Neural cell (in vitro differentiated cells): ENCODE data around the gene DBH. TPM values are rescaled to one million over a fixed set of nuclear protein-coding genes. Genes with fewer than 3 reads are reported as not detected.

Source experiments
- H2AFZ ChIP-seq: fragments of 200-600, 300-800 bp; sonication (generic), shearing (Covaris generic); 2 replicates; pipeline ENCODE4 v1.6.0; 2014; ENCODE audit warnings: low read depth, mild to moderate bottlenecking, antibody characterized with exemption, low read length, moderate library complexity
- H3F3A ChIP-seq: fragments of 200-600 bp; shearing (Covaris generic); 2 replicates; pipeline ENCODE4 v1.6.1; 2016; ENCODE audit warnings: mild to moderate bottlenecking, moderate library complexity, mixed read lengths, antibody characterized with exemption, low read length; ENCODE audit not compliant: insufficient read depth, poor library complexity, severe bottlenecking
- H3K27ac ChIP-seq: fragments of 200-600, 300-800 bp; sonication (generic), shearing (Covaris generic); 2 replicates; pipeline ENCODE4 v1.5.1; 2014; ENCODE audit warnings: mild to moderate bottlenecking, low read length, moderate library complexity
- H3K27me3 ChIP-seq: fragments of 300-800, 200-600 bp; sonication (generic), shearing (Covaris generic); 2 replicates; pipeline ENCODE4 v1.6.0; 2014; ENCODE audit warnings: mild to moderate bottlenecking, low read depth, low read length, moderate library complexity; ENCODE audit not compliant: insufficient read depth
- H3K36me3 ChIP-seq: fragments of 300-800, 200-600 bp; sonication (generic), shearing (Covaris generic); 2 replicates; pipeline ENCODE4 v1.5.1; 2014; ENCODE audit warnings: mild to moderate bottlenecking, antibody characterized with exemption, low read length, moderate library complexity; ENCODE audit not compliant: insufficient read depth
- H3K4me2 ChIP-seq: fragments of 300-800, 200-600 bp; sonication (generic), shearing (Covaris generic); 2 replicates; pipeline ENCODE4 v1.6.0; 2014; ENCODE audit warnings: mild to moderate bottlenecking, low read length
- H3K4me3 ChIP-seq: fragments of 300-800, 200-600 bp; sonication (generic), shearing (Covaris generic); 2 replicates; pipeline ENCODE4 v1.5.1; 2014; ENCODE audit warnings: mild to moderate bottlenecking, low read length, moderate library complexity
- H3K79me2 ChIP-seq: fragments of 200-600 bp; shearing (Covaris generic); replicated peaks from 2 replicates; pipeline ENCODE4 v1.6.0; 2014; ENCODE audit warnings: mild to moderate bottlenecking, low read length, moderate library complexity; ENCODE audit not compliant: insufficient read depth
- H3K9ac ChIP-seq: fragments of 300-800, 200-600 bp; sonication (generic), shearing (Covaris generic); 2 replicates; pipeline ENCODE4 v1.6.1; 2016; ENCODE audit warnings: mild to moderate bottlenecking, low read length, mixed read lengths
- H3K9me2 ChIP-seq: fragments of 200-600 bp; shearing (Covaris generic); 2 replicates; pipeline ENCODE4 v1.6.1; 2016; ENCODE audit warnings: mild to moderate bottlenecking, low read length, mixed read lengths; ENCODE audit not compliant: insufficient read depth
- H3K9me3 ChIP-seq: fragments of 200-600, 300-800 bp; sonication (generic), shearing (Covaris generic); 2 replicates; pipeline ENCODE4 v1.6.1; 2016; ENCODE audit warnings: mild to moderate bottlenecking, mixed run types, low read length, moderate library complexity, mixed read lengths
- H4K20me1 ChIP-seq: fragments of 200-600 bp; shearing (Covaris generic); 2 replicates; pipeline ENCODE4 v1.6.1; 2016; ENCODE audit warnings: mild to moderate bottlenecking, mixed run types; ENCODE audit not compliant: insufficient read depth
- CTCF ChIP-seq: fragments of 450-650 bp; IDR thresholded peaks from 2 replicates; pipeline ENCODE4 v1.5.1; 2014; ENCODE audit warnings: antibody characterized with exemption, mild to moderate bottlenecking, moderate library complexity; ENCODE audit not compliant: poor library complexity, severe bottlenecking
- EP300 ChIP-seq: fragments of 450-650 bp; conservative IDR thresholded peaks from 2 replicates; pipeline ENCODE4 v1.6.1; 2014; ENCODE audit warnings: antibody characterized with exemption, mild to moderate bottlenecking, moderate library complexity; ENCODE audit not compliant: poor library complexity, severe bottlenecking
- EZH2 ChIP-seq: fragments of 200-600, 300-800 bp; shearing (Covaris generic), sonication (generic); IDR thresholded peaks from 2 replicates; pipeline ENCODE4 v1.6.1; 2014; ENCODE audit warnings: antibody characterized with exemption, low read length, borderline replicate concordance, mild to moderate bottlenecking; ENCODE audit not compliant: insufficient read depth, poor library complexity, severe bottlenecking
- MXI1 ChIP-seq: fragments of 450-650 bp; conservative IDR thresholded peaks from 2 replicates; pipeline ENCODE4 v1.6.1; 2014; ENCODE audit warnings: antibody characterized with exemption, mild to moderate bottlenecking; ENCODE audit not compliant: poor library complexity, severe bottlenecking
- POLR2AphosphoS5 ChIP-seq: IDR thresholded peaks from 2 replicates; pipeline ENCODE4 v1.6.1; 2012
- RAD21 ChIP-seq: fragments of 450-650 bp; conservative IDR thresholded peaks from 2 replicates; pipeline ENCODE4 v1.6.1; 2014; ENCODE audit warnings: antibody characterized with exemption, mild to moderate bottlenecking, moderate library complexity
- REST ChIP-seq: IDR thresholded peaks from 2 replicates; pipeline ENCODE4 v1.6.1; 2012; ENCODE audit warnings: borderline replicate concordance
- SMC3 ChIP-seq: fragments of 450-650 bp; conservative IDR thresholded peaks from 2 replicates; pipeline ENCODE4 v1.6.1; 2014; ENCODE audit warnings: antibody characterized with exemption, mild to moderate bottlenecking, moderate library complexity; ENCODE audit not compliant: poor library complexity
- TAF1 ChIP-seq: IDR thresholded peaks from 2 replicates; pipeline ENCODE4 v1.6.1; 2012; ENCODE audit warnings: low read depth
- polyA plus RNA-seq: library from polyadenylated mRNA; depleted of rRNA; stranded (reverse); fragments of >200 nt; gene quantifications from 2 replicates; pipeline ENCODE4 v1.2.3, GENCODE V29; 2014

DBH gene
- polyA plus RNA-seq, 1 donor from 2014 or later = not detected

- Histone ChIP-seq H3K27me3 (no peaks in the 10 kb centered on the region), H3K36me3 (no peaks in the 10 kb centered on the region), H3K4me2 (peak overlapping the region; percentile 23), H3K79me2 (no peaks in the 10 kb centered on the region), H4K20me1 (no peaks in the 10 kb centered on the region), H2AFZ (no peak overlapping the region), H3K9ac (peak overlapping the region; percentile 61), H3F3A (no peaks in the 10 kb centered on the region), H3K27ac (peak overlapping the region; percentile 80), H3K9me2 (no peaks in the 10 kb centered on the region), H3K9me3 (no peaks in the 10 kb centered on the region), H3K4me3 (peak overlapping the region; percentile 48)
- TF ChIP-seq REST (no peak), POLR2AphosphoS5 (no peak), RAD21 (no peak), EP300 (no peak), EZH2 (no peak), TAF1 (no peak), SMC3 (no peak), MXI1 (no peak)
Observed at GRCh38 chr9:133691191-133691590, 55.0 kb downstream of the DBH start.

- no peaks in the 10 kb centered on the region for H3F3A ChIP-seq
- H3K9me3 ChIP-seq = no peaks in the 10 kb centered on the region
- H2AFZ ChIP-seq = no peak overlapping the region
- peak overlapping the region; percentile 61 for H3K9ac ChIP-seq
- peak overlapping the region; percentile 80 for H3K27ac ChIP-seq
- no peaks in the 10 kb centered on the region for H3K36me3 ChIP-seq
- no peaks in the 10 kb centered on the region for H3K79me2 ChIP-seq
- H3K4me3 ChIP-seq = peak overlapping the region; percentile 48
- peak overlapping the region; percentile 23 for H3K4me2 ChIP-seq
- TF ChIP-seq REST (peak; percentile 55), RAD21 (no peak), EP300 (no peak), CTCF (no peak), POLR2AphosphoS5 (no peak)
- H3K9me2 ChIP-seq = no peaks in the 10 kb centered on the region
- no peaks in the 10 kb centered on the region for H3K27me3 ChIP-seq
- H4K20me1 ChIP-seq = no peaks in the 10 kb centered on the region
Observed at GRCh38 chr9:133691626-133692363, 55.6 kb downstream of the DBH start.
